Measurements from ENCODE around the gene ZC3H7B.

The ZC3H7B gene

DNA sequence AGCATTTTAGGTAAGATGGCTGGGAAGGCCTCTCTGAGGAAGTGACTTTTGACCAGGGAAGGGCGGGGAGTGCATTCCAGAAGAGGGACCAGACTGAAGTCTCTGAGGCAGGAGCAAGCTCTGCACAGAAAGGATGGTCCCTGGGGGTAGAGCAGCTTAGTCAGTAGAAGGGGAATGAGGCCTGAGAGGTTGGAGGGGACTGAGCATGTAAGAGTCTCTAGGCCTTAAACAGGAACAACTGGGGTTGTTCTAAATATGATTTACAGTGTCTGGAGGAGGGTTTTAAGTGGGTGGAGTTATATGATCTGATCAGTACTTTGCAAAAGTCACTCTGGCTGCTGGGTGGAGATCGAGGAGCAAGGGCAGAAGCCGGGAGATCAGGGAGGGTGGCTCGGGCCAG, 48.8 kb downstream of the ZC3H7B start:
- TF ChIP-seq, protein P1, sequence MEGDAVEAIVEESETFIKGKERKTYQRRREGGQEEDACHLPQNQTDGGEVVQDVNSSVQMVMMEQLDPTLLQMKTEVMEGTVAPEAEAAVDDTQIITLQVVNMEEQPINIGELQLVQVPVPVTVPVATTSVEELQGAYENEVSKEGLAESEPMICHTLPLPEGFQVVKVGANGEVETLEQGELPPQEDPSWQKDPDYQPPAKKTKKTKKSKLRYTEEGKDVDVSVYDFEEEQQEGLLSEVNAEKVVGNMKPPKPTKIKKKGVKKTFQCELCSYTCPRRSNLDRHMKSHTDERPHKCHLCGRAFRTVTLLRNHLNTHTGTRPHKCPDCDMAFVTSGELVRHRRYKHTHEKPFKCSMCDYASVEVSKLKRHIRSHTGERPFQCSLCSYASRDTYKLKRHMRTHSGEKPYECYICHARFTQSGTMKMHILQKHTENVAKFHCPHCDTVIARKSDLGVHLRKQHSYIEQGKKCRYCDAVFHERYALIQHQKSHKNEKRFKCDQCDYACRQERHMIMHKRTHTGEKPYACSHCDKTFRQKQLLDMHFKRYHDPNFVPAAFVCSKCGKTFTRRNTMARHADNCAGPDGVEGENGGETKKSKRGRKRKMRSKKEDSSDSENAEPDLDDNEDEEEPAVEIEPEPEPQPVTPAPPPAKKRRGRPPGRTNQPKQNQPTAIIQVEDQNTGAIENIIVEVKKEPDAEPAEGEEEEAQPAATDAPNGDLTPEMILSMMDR (IDR thresholded peaks at IDR 0.05; ENCODE audit: extremely low read depth, insufficient read depth, missing control alignments), result no peak
- DNase-seq (ENCODE audit: low spot score), result no peak
- in situ Hi-C loops (cut with MboI; ENCODE audit: low pct_unique_long_range_greater_than_20kb, low sequenced_read_pairs, unreplicated experiment), result no loop called here

DNA sequence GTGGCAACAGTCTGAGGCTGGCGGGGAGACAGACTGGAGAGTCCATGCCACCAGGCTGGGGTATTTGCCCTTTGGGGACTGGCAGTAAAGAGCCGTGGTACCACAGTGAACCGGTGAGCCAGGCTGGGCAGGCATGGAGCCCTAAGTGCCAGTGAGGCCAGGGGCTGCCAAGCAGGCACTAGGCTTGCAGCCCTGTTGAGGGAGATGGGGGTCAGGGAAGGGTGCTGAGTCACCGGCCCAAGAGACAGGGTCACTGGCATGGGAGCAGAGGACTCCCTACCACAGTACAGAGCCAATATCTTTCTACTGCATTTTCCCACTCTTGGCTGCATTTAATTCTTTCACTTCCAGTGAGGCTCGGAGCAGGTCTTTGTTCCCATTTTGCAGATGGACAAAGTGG, 49.7 kb downstream of the ZC3H7B start:
- in situ Hi-C loops (cut with MboI; ENCODE audit: low pct_unique_long_range_greater_than_20kb, low sequenced_read_pairs, unreplicated experiment), result no loop called here
- no peak for DNase-seq (ENCODE audit: low spot score)
- TF ChIP-seq, protein P1 (IDR thresholded peaks at IDR 0.05; ENCODE audit: extremely low read depth, insufficient read depth, missing control alignments), result no peak

DNA sequence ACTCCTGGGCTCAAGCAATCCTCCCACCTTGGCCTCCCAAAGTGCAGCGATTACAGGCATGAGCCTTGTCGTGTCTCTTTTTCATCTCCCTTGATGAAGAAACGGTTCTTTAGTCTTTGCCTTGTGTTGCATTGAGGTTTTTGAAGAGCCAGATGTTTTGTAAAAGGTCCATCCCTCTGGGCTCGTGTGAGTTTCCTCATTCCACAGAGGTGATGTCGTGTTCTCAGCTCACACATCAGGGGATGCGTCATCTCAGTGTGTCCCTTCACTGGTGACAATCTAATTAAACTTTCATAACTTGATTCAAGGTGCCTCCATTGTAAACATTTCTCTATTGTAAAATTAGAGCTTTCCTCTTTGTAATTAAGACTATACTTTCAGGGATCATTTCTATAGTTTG, 50.7 kb downstream of the ZC3H7B start:
- in situ Hi-C loops (cut with MboI; ENCODE audit: low pct_unique_long_range_greater_than_20kb, low sequenced_read_pairs, unreplicated experiment), result no loop called here
- no peak for DNase-seq (ENCODE audit: low spot score)

DNA sequence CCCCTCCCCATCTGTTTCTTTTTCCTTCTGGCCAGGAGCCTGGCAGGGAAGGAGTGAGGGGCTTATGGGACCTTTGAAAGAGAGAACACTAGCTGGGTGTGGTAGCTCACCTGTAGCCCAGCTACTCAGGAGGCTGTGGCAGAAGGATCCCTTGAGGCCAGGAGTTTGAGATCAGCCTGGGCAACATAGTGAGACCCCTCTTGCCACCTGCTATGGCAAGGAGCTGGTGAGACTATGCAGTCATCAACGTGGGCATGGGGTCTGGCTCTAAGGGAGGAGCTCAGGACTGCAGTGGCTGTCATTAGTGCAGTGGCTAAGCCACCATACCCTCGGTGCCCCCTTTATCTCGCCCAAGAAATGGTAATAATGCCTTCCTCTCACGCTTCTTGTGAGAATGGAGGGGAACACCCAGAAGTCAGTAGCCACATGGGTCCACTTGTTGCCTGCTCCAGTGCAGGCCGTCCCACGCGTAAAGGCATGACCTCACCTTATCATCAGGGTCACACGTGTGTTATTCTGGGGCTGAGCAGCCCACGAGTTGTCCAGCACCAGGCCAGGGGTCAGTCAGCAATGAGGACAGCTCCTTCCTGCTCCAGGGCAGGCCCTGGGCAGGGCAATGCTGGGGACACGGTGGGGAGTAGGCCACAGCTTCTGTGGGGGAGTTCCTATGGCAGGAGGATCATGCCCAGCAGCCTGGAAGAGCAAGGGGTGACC, 52.7 kb downstream of the ZC3H7B start:
- DNase-seq (ENCODE audit: low spot score), result no peak
- TF ChIP-seq, protein P1 (IDR thresholded peaks at IDR 0.05; ENCODE audit: extremely low read depth, insufficient read depth, missing control alignments), result no peak
- in situ Hi-C loops (cut with MboI; ENCODE audit: low pct_unique_long_range_greater_than_20kb, low sequenced_read_pairs, unreplicated experiment), result no loop called here

More for the DNA sequence above, 50.7 kb downstream of the ZC3H7B start:
- TF ChIP-seq, protein P1 (IDR thresholded peaks at IDR 0.05; ENCODE audit: extremely low read depth, insufficient read depth, missing control alignments), result no peak

DNA sequence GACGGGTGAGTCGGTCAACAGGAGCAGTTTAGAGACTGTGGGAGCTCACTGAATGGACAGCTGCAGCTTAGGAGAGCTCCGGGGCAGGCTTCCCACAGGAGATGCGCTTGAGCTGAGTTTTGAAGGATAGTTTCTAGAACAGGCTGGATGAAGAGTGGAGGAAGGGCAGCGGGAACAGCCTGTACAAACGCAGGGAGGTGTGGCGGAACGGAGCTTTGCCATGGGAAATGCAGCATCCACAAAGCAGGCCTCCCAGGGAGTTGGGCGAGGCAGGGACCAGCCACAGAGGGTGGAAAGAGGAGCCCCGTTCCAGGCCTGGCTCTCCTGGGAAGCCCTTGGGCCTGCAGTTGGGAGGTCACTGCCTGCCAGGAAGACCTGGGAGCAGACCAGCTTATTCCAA, 53.7 kb downstream of the ZC3H7B start:
- in situ Hi-C loops (cut with MboI; ENCODE audit: low pct_unique_long_range_greater_than_20kb, low sequenced_read_pairs, unreplicated experiment), result no loop called here
- TF ChIP-seq, protein P1 (IDR thresholded peaks at IDR 0.05; ENCODE audit: extremely low read depth, insufficient read depth, missing control alignments), result no peak
- DNase-seq (ENCODE audit: low spot score), result no peak

DNA sequence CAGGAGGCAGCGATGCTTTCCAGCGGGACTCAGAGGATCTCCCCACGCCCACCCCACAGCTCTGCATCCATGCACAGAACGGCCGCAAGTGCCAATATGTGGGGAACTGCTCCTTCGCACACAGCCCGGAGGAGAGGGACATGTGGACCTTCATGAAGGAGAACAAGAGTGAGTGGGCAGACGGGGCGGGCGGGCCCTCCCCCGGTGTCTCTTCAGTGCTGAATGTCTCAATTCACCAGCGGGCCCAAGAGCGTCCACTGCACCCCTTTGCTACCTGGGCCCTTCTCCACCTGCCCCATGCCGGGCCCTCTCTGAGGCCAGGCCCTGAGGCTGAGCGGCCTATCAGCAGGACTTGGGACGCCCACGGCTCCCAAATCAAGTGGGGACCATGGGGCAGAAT, 54.6 kb downstream of the ZC3H7B start:
- TF ChIP-seq, protein P1 (IDR thresholded peaks at IDR 0.05; ENCODE audit: extremely low read depth, insufficient read depth, missing control alignments), result no peak
- in situ Hi-C loops (cut with MboI; ENCODE audit: low pct_unique_long_range_greater_than_20kb, low sequenced_read_pairs, unreplicated experiment), result no loop called here

More for the DNA sequence above, 54.6 kb downstream of the ZC3H7B start:
- DNase-seq (ENCODE audit: low spot score), result no peak

All from GM13977 (cell line).